A549 (cell line): Measurements from ENCODE around the gene SPATA17. TPM values are rescaled to one million over a fixed set of nuclear protein-coding genes. Genes with fewer than 3 reads are reported as not detected.

Experiments
- ATAC-seq, 2 experiments: fragments of 200-7000 bp in 1 of 2; fragments of >200 bp in 1 of 2; cut with Nextera tagmentation in 1 of 2; cut with Tn5 transposase in 1 of 2; 3 replicates each; pipeline versions ENCODE4 v1.8.0 to v1.9.1; 2018 to 2020; ENCODE audit warnings: mild to moderate bottlenecking in 1 of 2, moderate library complexity in 1 of 2
- CTCF ChIA-PET: fragments of 300-600 bp; sonication (Branson Sonifier 250); formaldehyde crosslinking; extraction: SDS; loops from one replicate; lab custom pipeline; 2021; ENCODE audit warnings: antibody characterized with exemption, inconsistent platforms; lab: Yijun Ruan, JAX
- POLR2A ChIA-PET: fragments of 350-600 bp; formaldehyde crosslinking; extraction: SDS; loops from one replicate; lab custom pipeline; 2021; ENCODE audit warnings: antibody characterized with exemption, inconsistent platforms; lab: Yijun Ruan, JAX
- DNase-seq, 2 experiments: peaks; one replicate each; pipeline versions ENCODE4 v3.0.0 to v3.0.0-alpha.2; 2011 to 2016; ENCODE audit warnings: low read depth in 1 of 2, low spot score in 1 of 2
- FAIRE-seq: peaks from 2 replicates; lab custom pipeline; 2011; peaks lifted over from hg19 to GRCh38; lab: Jason Lieb, UNC
- H3K27ac ChIP-seq, 2 experiments: fragments of >200 bp; sonication (Bioruptor Twin); formaldehyde crosslinking; 3 replicates each; pipeline ENCODE4 v1.5.1; 2016 to 2017
- H3K4me1 ChIP-seq: fragments of >200 bp; sonication (Bioruptor Twin); formaldehyde crosslinking; 3 replicates; pipeline ENCODE4 v1.6.1; 2016
- H3K4me2 ChIP-seq: fragments of >200 bp; sonication (Bioruptor Twin); formaldehyde crosslinking; 3 replicates; pipeline ENCODE4 v1.6.1; 2016
- H3K4me3 ChIP-seq: fragments of >200 bp; sonication (Bioruptor Twin); formaldehyde crosslinking; 3 replicates; pipeline ENCODE4 v1.5.1; 2016
- H3K9me3 ChIP-seq: fragments of >200 bp; sonication (Bioruptor Twin); formaldehyde crosslinking; 3 replicates; pipeline ENCODE4 v1.6.1; 2016
- CHD4 ChIP-seq: fragments of 200-600 bp; sonication (generic); IDR thresholded peaks from 2 replicates; pipeline ENCODE4 v1.6.1; 2016; ENCODE audit warnings: antibody characterized with exemption, mild to moderate bottlenecking, borderline replicate concordance
- E2F6 ChIP-seq: IDR thresholded peaks from 2 replicates; pipeline ENCODE4 v1.6.1; 2012; ENCODE audit warnings: low read depth, borderline replicate concordance
- EHMT2 ChIP-seq: fragments of 200-600 bp; sonication (generic); IDR thresholded peaks from 2 replicates; pipeline ENCODE4 v1.6.1; 2016; ENCODE audit warnings: antibody characterized with exemption, low read depth, mild to moderate bottlenecking, moderate library complexity
- EP300 ChIP-seq, 2 experiments: fragments of >200 bp; sonication (Bioruptor Twin); formaldehyde crosslinking; IDR thresholded peaks; 2 replicates in 1 of 2; 3 replicates in 1 of 2; pipeline ENCODE4 v1.6.1; 2016 to 2017
- ESRRA ChIP-seq: fragments of 150-350 bp; IDR thresholded peaks from 2 replicates; pipeline ENCODE4 v1.6.1; 2014; ENCODE audit warnings: mild to moderate bottlenecking, low read length, borderline replicate concordance
- FOXS1 ChIP-seq: fragments of 250-450 bp; sonication (Bioruptor Pico); IDR thresholded peaks from 2 replicates; pipeline ENCODE4 v1.5.0; 2020; ENCODE audit warnings: mild to moderate bottlenecking, moderate library complexity
- HOXA7 ChIP-seq: fragments of 250-450 bp; sonication (Bioruptor Pico); IDR thresholded peaks from 2 replicates; pipeline ENCODE4 v1.5.0; 2020; ENCODE audit warnings: mild to moderate bottlenecking, moderate library complexity
- HOXB13 ChIP-seq: fragments of 250-450 bp; sonication (Bioruptor Pico); IDR thresholded peaks from 2 replicates; pipeline ENCODE4 v1.5.0; 2020; ENCODE audit warnings: low read depth, mild to moderate bottlenecking, moderate library complexity
- HOXB5 ChIP-seq: fragments of 250-450 bp; sonication (Bioruptor Pico); IDR thresholded peaks from 2 replicates; pipeline ENCODE4 v1.5.0; 2020; ENCODE audit warnings: mild to moderate bottlenecking, moderate library complexity
- JUN ChIP-seq, 2 experiments: fragments of >200 bp; sonication (Bioruptor Twin); formaldehyde crosslinking; IDR thresholded peaks; 2 replicates in 1 of 2; 3 replicates in 1 of 2; pipeline ENCODE4 v1.6.1; 2016 to 2017
- JUNB ChIP-seq: fragments of >200 bp; sonication (Bioruptor Twin); formaldehyde crosslinking; IDR thresholded peaks from 2 replicates; pipeline ENCODE4 v1.6.1; 2016
- KDM1A ChIP-seq: fragments of 200-600 bp; sonication (generic); IDR thresholded peaks from 2 replicates; pipeline ENCODE4 v1.6.1; 2016; ENCODE audit warnings: low read depth, mild to moderate bottlenecking
- MAZ ChIP-seq: fragments of 150-350 bp; IDR thresholded peaks from 2 replicates; pipeline ENCODE4 v1.6.1; 2014; ENCODE audit warnings: antibody characterized with exemption, low read depth, low read length, borderline replicate concordance
- NR3C1 ChIP-seq: fragments of >200 bp; sonication (Bioruptor Twin); formaldehyde crosslinking; IDR thresholded peaks from 3 replicates; pipeline ENCODE4 v1.6.1; 2017
- POLR2A ChIP-seq: IDR thresholded peaks from 2 replicates; pipeline ENCODE4 v1.6.1; 2012; ENCODE audit warnings: mild to moderate bottlenecking, low read length
- RAD21 ChIP-seq, 2 experiments: fragments of >200 bp in 1 of 2; sonication (Bioruptor Twin) in 1 of 2; formaldehyde crosslinking in 1 of 2; IDR thresholded peaks in 1 of 2; conservative IDR thresholded peaks in 1 of 2; 2 replicates in 1 of 2; 3 replicates in 1 of 2; pipeline ENCODE4 v1.6.1; 2012 to 2018; ENCODE audit warnings: inconsistent platforms in 1 of 2
- RARB ChIP-seq: fragments of 250-450 bp; sonication (Bioruptor Pico); IDR thresholded peaks from 2 replicates; pipeline ENCODE4 v1.8.0; 2021; ENCODE audit warnings: mild to moderate bottlenecking, moderate library complexity
- RNF2 ChIP-seq: fragments of 200-600 bp; sonication (generic); IDR thresholded peaks from 2 replicates; pipeline ENCODE4 v1.6.1; 2016; ENCODE audit warnings: low read depth, mild to moderate bottlenecking, antibody characterized with exemption, moderate library complexity, borderline replicate concordance
- USF2 ChIP-seq: fragments of 450-650 bp; IDR thresholded peaks from 2 replicates; pipeline ENCODE4 v1.6.1; 2014; ENCODE audit warnings: antibody characterized with exemption
- ZC3H11A ChIP-seq: fragments of 450-650 bp; IDR thresholded peaks from 2 replicates; pipeline ENCODE4 v1.6.1; 2014; ENCODE audit warnings: antibody characterized with exemption, mild to moderate bottlenecking
- WGBS: methylation state at CpG from one replicate; pipeline ENCODE4 v1.1.6; 2017; ENCODE audit errors: missing lambda C conversion rate; 5-methylcytosine and 5-hydroxymethylcytosine counted together
- polyA plus RNA-seq, 4 experiments: library from polyadenylated mRNA; depleted of rRNA in 3 of 4; stranded (reverse); fragments of >200 nt; fragmentation: RNase III in 1 of 4; extraction: RNeasy Plus Mini Kit Qiagen cat#74134 plus additional on column Dnase treatment in 1 of 4; gene quantifications; 2 replicates in 3 of 4; 3 replicates in 1 of 4; pipeline ENCODE4 v1.2.3, GENCODE V29; 2011 to 2017

The SPATA17 gene
- polyA plus RNA-seq, 2 of the 4 experiments (the other 2 are of a cell fraction) = 3.3 to 5.0 TPM

GRCh38 chr1:217812175-217812574 is 181.0 kb downstream of the SPATA17 start:
- FAIRE-seq = no peak
- no peak overlapping the region for H3K4me3 ChIP-seq
- no peaks in the 10 kb centered on the region; the same call in 2 of the 3 replicates for H3K9me3 ChIP-seq
- H3K4me2 ChIP-seq = no peak overlapping the region
- ChIA-PET POLR2A (no interaction called here), CTCF (no interaction called here)
- no peak for DNase-seq
- 50% methylated on average over 2 of the region's 2 CpGs for WGBS
- no peak for TF ChIP-seq HOXA7 (CRISPR knock-in tag)
- TF ChIP-seq JUN (IDR thresholded peaks at IDR 0.05) = no peak
- no peak for TF ChIP-seq RARB (CRISPR knock-in tag)
- TF ChIP-seq NR3C1 = no peak
- no peak for TF ChIP-seq E2F6
- no peak for TF ChIP-seq EHMT2
- no peak for TF ChIP-seq ESRRA
- TF ChIP-seq MAZ = no peak
- TF ChIP-seq FOXS1 = no peak
- no peak for TF ChIP-seq HOXB13 (CRISPR knock-in tag)
- TF ChIP-seq EP300 (IDR thresholded peaks at IDR 0.05) = no peak
- no peak for TF ChIP-seq ZC3H11A
- no peak for TF ChIP-seq USF2
- H3K4me1 ChIP-seq = no peaks in the 10 kb centered on the region
- ATAC-seq = no peak
- no peak overlapping the region for H3K27ac ChIP-seq

GRCh38 chr1:217813031-217813430 is 181.9 kb downstream of the SPATA17 start:
- ChIA-PET CTCF (no interaction called here), POLR2A (no interaction called here)
- H3K27ac ChIP-seq = no peak overlapping the region
- TF ChIP-seq RAD21 (conservative IDR thresholded peaks at IDR 0.05 in 1 of 2, IDR thresholded peaks at IDR 0.05 in 1 of 2) = no peak
- TF ChIP-seq JUNB = no peak
- TF ChIP-seq USF2 = no peak
- no peak for TF ChIP-seq KDM1A
- no peak for TF ChIP-seq HOXB5 (CRISPR knock-in tag)
- 21% methylated on average over 5 of the region's 5 CpGs for WGBS
- no peaks in the 10 kb centered on the region for H3K4me1 ChIP-seq
- H3K4me2 ChIP-seq = no peak overlapping the region
- no peaks in the 10 kb centered on the region; the same call in 2 of the 3 replicates for H3K9me3 ChIP-seq
- DNase-seq (no peak), ATAC-seq (no peak), FAIRE-seq (no peak)
- no peak overlapping the region for H3K4me3 ChIP-seq

GRCh38 chr1:217837691-217838090 is 206.5 kb downstream of the SPATA17 start:
- Histone ChIP-seq H3K9me3 (no peaks in the 10 kb centered on the region), H3K4me2 (no peak overlapping the region), H3K4me1 (no peaks in the 10 kb centered on the region), H3K4me3 (no peak overlapping the region), H3K27ac (no peak overlapping the region)
- DNase-seq (no peak), ATAC-seq (no peak), FAIRE-seq (no peak)
- WGBS = 42% methylated on average over 2 of the region's 2 CpGs
- ChIA-PET POLR2A (no interaction called here), CTCF (no interaction called here)
- TF ChIP-seq RNF2 (no peak), USF2 (no peak), HOXB5 (CRISPR knock-in tag) (no peak), CHD4 (no peak), POLR2A (no peak), EHMT2 (no peak)
